Measurements from ENCODE around the gene MED9.

MED9 gene

GRCh38 chr17:17498606-17499301 is 22.0 kb downstream of the MED9 start:
- Histone ChIP-seq H3K4me3 (ENCODE audit: low read length) (no peak overlapping the region), H3K4me2 (ENCODE audit: low read length) (no peak overlapping the region), H3K4me1 (ENCODE audit: control insufficient read depth, insufficient read depth, low read length) (peaks cover 25% of the 10 kb centered on the region), H3K27me3 (ENCODE audit: control insufficient read depth, insufficient read depth, low read length) (peaks cover 7% of the 10 kb centered on the region), H3K9ac (ENCODE audit: low read depth, low read length) (no peak overlapping the region), H3K36me3 (ENCODE audit: insufficient read depth, low read length) (no peaks in the 10 kb centered on the region), H3K9me3 (replicated peaks; ENCODE audit: low read length) (no peaks in the 10 kb centered on the region)

DNA sequence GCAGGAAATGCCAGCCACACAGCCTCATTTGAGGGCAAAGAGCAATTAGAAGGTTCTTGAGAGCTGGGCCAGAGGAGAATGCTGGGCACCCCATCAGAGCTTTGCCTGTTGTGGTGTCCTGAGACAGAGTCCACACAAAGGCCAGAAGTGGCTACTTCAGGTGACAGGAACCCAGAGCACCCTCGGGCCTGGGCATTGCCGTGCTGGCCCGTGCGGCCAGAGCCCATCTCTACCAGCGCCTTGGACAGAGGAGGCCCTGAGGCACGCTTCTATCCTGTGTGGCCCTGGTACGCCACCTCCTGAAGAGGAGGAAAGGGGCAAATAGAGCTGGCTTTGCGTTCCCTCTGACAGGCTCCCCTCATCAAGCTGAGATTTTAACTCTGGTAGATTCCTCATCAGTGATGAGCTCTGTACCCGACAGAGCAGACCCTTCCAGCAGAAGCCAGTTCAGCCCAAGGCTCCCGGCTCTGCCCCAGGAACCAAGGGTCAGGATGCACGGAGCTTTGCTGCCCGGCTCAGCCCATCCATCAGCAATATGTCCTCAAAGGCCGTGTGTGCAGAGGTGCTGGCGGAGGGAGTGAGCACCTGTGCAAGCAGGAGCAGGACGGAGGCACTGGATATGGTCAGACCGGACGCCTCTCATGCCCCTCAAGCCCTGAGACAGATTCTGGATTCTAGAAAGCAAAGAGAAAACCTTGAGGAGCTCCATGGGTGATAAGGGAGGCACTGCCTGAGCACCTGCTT is 22.8 kb downstream of the MED9 start:
- Histone ChIP-seq H3K4me3 (ENCODE audit: low read length) (no peak overlapping the region), H3K4me1 (ENCODE audit: control insufficient read depth, insufficient read depth, low read length) (peaks cover 23% of the 10 kb centered on the region), H3K9me3 (replicated peaks; ENCODE audit: low read length) (no peaks in the 10 kb centered on the region), H3K9ac (ENCODE audit: low read depth, low read length) (no peak overlapping the region), H3K4me2 (ENCODE audit: low read length) (no peak overlapping the region), H3K27me3 (ENCODE audit: control insufficient read depth, insufficient read depth, low read length) (peaks cover 7% of the 10 kb centered on the region), H3K36me3 (ENCODE audit: insufficient read depth, low read length) (no peaks in the 10 kb centered on the region)

DNA sequence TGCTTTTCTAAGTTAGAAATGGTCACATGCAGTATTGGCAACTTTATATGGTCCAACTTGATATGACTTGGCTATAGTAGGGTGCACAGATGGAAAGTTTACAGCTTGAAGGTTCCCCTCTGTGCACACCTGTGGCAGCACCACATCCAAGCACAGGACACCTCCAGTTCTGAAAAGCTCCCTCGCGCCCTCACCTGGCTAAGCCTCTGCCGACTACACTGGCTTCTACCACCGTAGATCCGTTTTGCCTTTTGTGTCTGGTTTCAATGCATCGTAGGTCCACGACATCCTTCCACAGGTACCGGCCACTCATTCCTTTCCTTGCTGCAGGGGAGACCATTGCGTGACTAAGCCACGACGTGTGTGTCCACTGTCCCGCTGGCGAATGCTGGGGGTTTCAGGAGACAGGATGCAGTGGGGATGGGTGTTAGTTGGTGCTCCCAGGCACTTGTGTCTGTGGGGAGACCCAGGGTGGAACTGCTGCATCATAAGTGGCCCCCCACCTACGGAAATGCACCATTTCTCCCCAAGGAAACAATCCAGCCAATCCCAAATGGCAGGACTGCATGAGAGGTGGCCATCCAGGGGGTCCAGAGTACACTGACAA is 24.3 kb downstream of the MED9 start:
- peaks cover 7% of the 10 kb centered on the region for H3K4me1 ChIP-seq (ENCODE audit: control insufficient read depth, insufficient read depth, low read length)
- no peak overlapping the region for H3K9ac ChIP-seq (ENCODE audit: low read depth, low read length)
- H3K27me3 ChIP-seq (ENCODE audit: control insufficient read depth, insufficient read depth, low read length): peaks cover 7% of the 10 kb centered on the region
- H3K4me3 ChIP-seq (ENCODE audit: low read length): no peak overlapping the region
- H3K4me2 ChIP-seq (ENCODE audit: low read length): no peak overlapping the region
- H3K36me3 ChIP-seq (ENCODE audit: insufficient read depth, low read length): no peaks in the 10 kb centered on the region
- H3K9me3 ChIP-seq (replicated peaks; ENCODE audit: low read length): no peaks in the 10 kb centered on the region

- Histone ChIP-seq H3K36me3 (ENCODE audit: insufficient read depth, low read length) (no peaks in the 10 kb centered on the region), H3K4me1 (ENCODE audit: control insufficient read depth, insufficient read depth, low read length) (no peaks in the 10 kb centered on the region), H3K9ac (ENCODE audit: low read depth, low read length) (no peak overlapping the region), H3K27me3 (ENCODE audit: control insufficient read depth, insufficient read depth, low read length) (peaks cover 7% of the 10 kb centered on the region), H3K4me3 (ENCODE audit: low read length) (no peak overlapping the region), H3K9me3 (replicated peaks; ENCODE audit: low read length) (no peaks in the 10 kb centered on the region), H3K4me2 (ENCODE audit: low read length) (no peak overlapping the region)
Measured at GRCh38 chr17:17502741-17503565, 26.2 kb downstream of the MED9 start.

DNA sequence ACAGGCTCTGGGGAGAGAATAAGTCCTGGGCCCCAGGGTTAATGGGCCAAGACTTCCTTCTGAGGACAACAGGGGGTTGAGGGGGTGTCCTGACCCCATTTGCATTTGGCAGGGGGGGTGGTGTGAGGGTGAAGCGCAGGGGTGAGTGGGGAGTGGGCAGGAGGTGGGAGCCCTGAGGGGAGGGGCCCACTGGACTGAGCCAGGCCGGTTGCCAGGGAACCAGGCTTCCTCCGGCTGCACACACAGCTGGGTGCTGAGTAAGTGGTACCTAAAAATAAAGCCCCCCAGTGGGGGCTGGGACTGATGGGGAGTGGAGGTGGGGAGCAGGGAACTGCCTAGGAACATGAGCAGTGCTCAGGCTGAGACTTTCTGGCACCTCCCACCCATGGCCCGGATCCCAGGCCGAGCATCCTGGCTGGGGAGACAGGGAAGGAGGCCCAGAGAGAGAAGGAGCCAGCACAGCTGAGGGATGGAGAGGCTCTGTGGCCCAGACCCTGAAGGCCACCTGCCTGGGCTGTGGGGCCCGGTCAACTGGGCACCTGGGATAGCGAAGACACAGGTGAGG is 26.8 kb downstream of the MED9 start:
- Histone ChIP-seq H3K4me1 (ENCODE audit: control insufficient read depth, insufficient read depth, low read length) (no peaks in the 10 kb centered on the region), H3K9me3 (replicated peaks; ENCODE audit: low read length) (no peaks in the 10 kb centered on the region), H3K9ac (ENCODE audit: low read depth, low read length) (no peak overlapping the region), H3K4me3 (ENCODE audit: low read length) (no peak overlapping the region), H3K4me2 (ENCODE audit: low read length) (no peak overlapping the region), H3K27me3 (ENCODE audit: control insufficient read depth, insufficient read depth, low read length) (peaks cover 7% of the 10 kb centered on the region), H3K36me3 (ENCODE audit: insufficient read depth, low read length) (no peaks in the 10 kb centered on the region)

- Histone ChIP-seq H3K9ac (ENCODE audit: low read depth, low read length) (no peak overlapping the region), H3K9me3 (replicated peaks; ENCODE audit: low read length) (no peaks in the 10 kb centered on the region), H3K4me1 (ENCODE audit: control insufficient read depth, insufficient read depth, low read length) (no peaks in the 10 kb centered on the region), H3K4me2 (ENCODE audit: low read length) (no peak overlapping the region), H3K4me3 (ENCODE audit: low read length) (no peak overlapping the region), H3K36me3 (ENCODE audit: insufficient read depth, low read length) (no peaks in the 10 kb centered on the region), H3K27me3 (ENCODE audit: control insufficient read depth, insufficient read depth, low read length) (peaks cover 6% of the 10 kb centered on the region)
Measured at GRCh38 chr17:17504341-17505140, 27.7 kb downstream of the MED9 start.

GRCh38 chr17:17505151-17505550 is 28.4 kb downstream of the MED9 start:
- H3K4me2 ChIP-seq (ENCODE audit: low read length): no peak overlapping the region
- H3K27me3 ChIP-seq (ENCODE audit: control insufficient read depth, insufficient read depth, low read length): peaks cover 2% of the 10 kb centered on the region
- no peak overlapping the region for H3K4me3 ChIP-seq (ENCODE audit: low read length)
- H3K9me3 ChIP-seq (replicated peaks; ENCODE audit: low read length): no peaks in the 10 kb centered on the region
- H3K36me3 ChIP-seq (ENCODE audit: insufficient read depth, low read length): no peaks in the 10 kb centered on the region
- H3K9ac ChIP-seq (ENCODE audit: low read depth, low read length): no peak overlapping the region
- no peaks in the 10 kb centered on the region for H3K4me1 ChIP-seq (ENCODE audit: control insufficient read depth, insufficient read depth, low read length)

- Histone ChIP-seq H3K27me3 (ENCODE audit: control insufficient read depth, insufficient read depth, low read length) (peaks cover 2% of the 10 kb centered on the region), H3K4me2 (ENCODE audit: low read length) (no peak overlapping the region), H3K9me3 (replicated peaks; ENCODE audit: low read length) (no peaks in the 10 kb centered on the region), H3K36me3 (ENCODE audit: insufficient read depth, low read length) (no peaks in the 10 kb centered on the region), H3K4me3 (ENCODE audit: low read length) (no peak overlapping the region), H3K4me1 (ENCODE audit: control insufficient read depth, insufficient read depth, low read length) (no peaks in the 10 kb centered on the region), H3K9ac (ENCODE audit: low read depth, low read length) (no peak overlapping the region)
Measured at GRCh38 chr17:17505610-17506171, 28.9 kb downstream of the MED9 start.

GRCh38 chr17:17506181-17506741 is 29.5 kb downstream of the MED9 start:
- H3K9ac ChIP-seq (ENCODE audit: low read depth, low read length): no peak overlapping the region
- H3K4me3 ChIP-seq (ENCODE audit: low read length): no peak overlapping the region
- H3K36me3 ChIP-seq (ENCODE audit: insufficient read depth, low read length): no peaks in the 10 kb centered on the region
- no peaks in the 10 kb centered on the region for H3K4me1 ChIP-seq (ENCODE audit: control insufficient read depth, insufficient read depth, low read length)
- H3K27me3 ChIP-seq (ENCODE audit: control insufficient read depth, insufficient read depth, low read length): no peaks in the 10 kb centered on the region
- H3K4me2 ChIP-seq (ENCODE audit: low read length): no peak overlapping the region
- H3K9me3 ChIP-seq (replicated peaks; ENCODE audit: low read length): no peaks in the 10 kb centered on the region

- H3K9me3 ChIP-seq (replicated peaks; ENCODE audit: low read length): no peaks in the 10 kb centered on the region
- no peaks in the 10 kb centered on the region for H3K36me3 ChIP-seq (ENCODE audit: insufficient read depth, low read length)
- peaks cover 4% of the 10 kb centered on the region for H3K4me1 ChIP-seq (ENCODE audit: control insufficient read depth, insufficient read depth, low read length)
- H3K4me3 ChIP-seq (ENCODE audit: low read length): no peak overlapping the region
- H3K27me3 ChIP-seq (ENCODE audit: control insufficient read depth, insufficient read depth, low read length): no peaks in the 10 kb centered on the region
- no peak overlapping the region for H3K4me2 ChIP-seq (ENCODE audit: low read length)
- H3K9ac ChIP-seq (ENCODE audit: low read depth, low read length): no peak overlapping the region
Measured at GRCh38 chr17:17506893-17507464, 30.2 kb downstream of the MED9 start.
